WERI-Rb-1 (cell line): ENCODE data around the gene GZMA.
"Not testable (repeated sequence)": the region's sequence is repeated elsewhere in the genome, so short reads cannot be mapped to it uniquely, and the experiment has no call there.

Source experiments
- DNase-seq: peaks from one replicate; pipeline ENCODE4 v3.0.0-alpha.2; 2020
- H3K27ac ChIP-seq: fragments of 250-450 bp; sonication (Bioruptor Pico); 2 replicates; pipeline ENCODE4 v1.5.1; 2020; ENCODE audit warnings: mild to moderate bottlenecking, moderate library complexity
- H3K27me3 ChIP-seq: fragments of 250-450 bp; sonication (Bioruptor Pico); 2 replicates; pipeline ENCODE4 v1.5.1; 2021; ENCODE audit warnings: mild to moderate bottlenecking, low read depth, moderate library complexity; ENCODE audit not compliant: insufficient read depth, severe bottlenecking
- H3K36me3 ChIP-seq: fragments of 250-450 bp; sonication (Bioruptor Pico); 2 replicates; pipeline ENCODE4 v1.5.1; 2020; ENCODE audit warnings: mild to moderate bottlenecking, moderate library complexity
- H3K4me3 ChIP-seq: 2 replicates; pipeline ENCODE4 v1.5.1; 2011; ENCODE audit warnings: low read depth, mild to moderate bottlenecking, control low read depth, low read length
- H3K9me3 ChIP-seq: fragments of 250-450 bp; sonication (Bioruptor Pico); 2 replicates; pipeline ENCODE4 v1.5.1; 2021; ENCODE audit warnings: mild to moderate bottlenecking, moderate library complexity; ENCODE audit not compliant: severe bottlenecking
- TF ChIP-seq, protein P1 (sequence below): IDR thresholded peaks from 2 replicates; pipeline ENCODE4 v1.5.1; 2011; ENCODE audit warnings: low read depth, mild to moderate bottlenecking, control low read depth, inconsistent platforms, low read length

The GZMA gene

DNA sequence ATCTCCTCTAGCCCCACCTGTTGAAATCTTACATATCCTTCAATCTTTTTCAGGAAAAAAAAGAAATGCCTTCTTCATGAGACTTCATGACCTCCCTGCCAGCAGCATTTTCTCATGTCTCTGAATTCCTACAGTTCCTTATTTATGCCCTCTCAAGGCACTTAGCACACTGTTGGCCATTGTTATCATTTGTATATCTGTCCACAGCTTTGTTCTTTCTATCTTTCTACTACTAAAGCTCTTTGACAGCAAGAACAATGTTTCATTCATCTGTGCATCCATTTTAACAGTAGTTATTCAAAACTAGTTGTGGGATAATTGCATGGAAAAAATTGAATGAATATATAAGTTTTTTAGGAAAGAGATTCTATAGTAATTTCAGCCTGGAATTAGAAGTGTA, 20.9 kb upstream of the GZMA start:
- peaks cover 16% of the 10 kb centered on the region for H3K9me3 ChIP-seq
- TF ChIP-seq, protein P1, sequence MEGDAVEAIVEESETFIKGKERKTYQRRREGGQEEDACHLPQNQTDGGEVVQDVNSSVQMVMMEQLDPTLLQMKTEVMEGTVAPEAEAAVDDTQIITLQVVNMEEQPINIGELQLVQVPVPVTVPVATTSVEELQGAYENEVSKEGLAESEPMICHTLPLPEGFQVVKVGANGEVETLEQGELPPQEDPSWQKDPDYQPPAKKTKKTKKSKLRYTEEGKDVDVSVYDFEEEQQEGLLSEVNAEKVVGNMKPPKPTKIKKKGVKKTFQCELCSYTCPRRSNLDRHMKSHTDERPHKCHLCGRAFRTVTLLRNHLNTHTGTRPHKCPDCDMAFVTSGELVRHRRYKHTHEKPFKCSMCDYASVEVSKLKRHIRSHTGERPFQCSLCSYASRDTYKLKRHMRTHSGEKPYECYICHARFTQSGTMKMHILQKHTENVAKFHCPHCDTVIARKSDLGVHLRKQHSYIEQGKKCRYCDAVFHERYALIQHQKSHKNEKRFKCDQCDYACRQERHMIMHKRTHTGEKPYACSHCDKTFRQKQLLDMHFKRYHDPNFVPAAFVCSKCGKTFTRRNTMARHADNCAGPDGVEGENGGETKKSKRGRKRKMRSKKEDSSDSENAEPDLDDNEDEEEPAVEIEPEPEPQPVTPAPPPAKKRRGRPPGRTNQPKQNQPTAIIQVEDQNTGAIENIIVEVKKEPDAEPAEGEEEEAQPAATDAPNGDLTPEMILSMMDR = no peak

DNA sequence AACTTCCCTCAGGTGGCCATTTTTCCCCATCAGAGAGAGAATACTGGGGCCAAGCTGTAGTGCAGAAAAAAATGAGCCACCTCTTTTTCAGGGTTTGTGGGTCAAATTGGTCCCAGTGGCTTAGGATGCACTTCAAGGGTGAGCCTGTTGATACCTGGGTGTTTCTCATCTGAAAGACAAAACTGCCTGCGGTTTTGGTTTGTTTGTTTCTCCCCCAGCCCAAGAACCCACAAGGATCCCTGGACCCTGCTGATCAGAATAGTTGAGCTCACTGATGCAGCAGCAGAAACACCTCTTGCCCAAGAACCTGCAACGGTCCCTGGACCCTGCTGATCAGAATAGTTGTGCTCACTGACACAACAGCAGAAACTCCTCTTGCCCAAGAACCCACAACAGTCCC, 13.1 kb upstream of the GZMA start:
- H3K9me3 ChIP-seq = peaks cover 13% of the 10 kb centered on the region
- H3K27me3 ChIP-seq = peaks cover 46% of the 10 kb centered on the region
- H3K4me3 ChIP-seq, H3K27ac ChIP-seq, H3K36me3 ChIP-seq, DNase-seq: not testable (repeated sequence)

More for the DNA sequence above, 20.9 kb upstream of the GZMA start:
- H3K4me3 ChIP-seq = no peak overlapping the region
- no peak overlapping the region for H3K27ac ChIP-seq
- H3K36me3 ChIP-seq = no peaks in the 10 kb centered on the region
- no peak for DNase-seq
- peaks cover 16% of the 10 kb centered on the region for H3K27me3 ChIP-seq

DNA sequence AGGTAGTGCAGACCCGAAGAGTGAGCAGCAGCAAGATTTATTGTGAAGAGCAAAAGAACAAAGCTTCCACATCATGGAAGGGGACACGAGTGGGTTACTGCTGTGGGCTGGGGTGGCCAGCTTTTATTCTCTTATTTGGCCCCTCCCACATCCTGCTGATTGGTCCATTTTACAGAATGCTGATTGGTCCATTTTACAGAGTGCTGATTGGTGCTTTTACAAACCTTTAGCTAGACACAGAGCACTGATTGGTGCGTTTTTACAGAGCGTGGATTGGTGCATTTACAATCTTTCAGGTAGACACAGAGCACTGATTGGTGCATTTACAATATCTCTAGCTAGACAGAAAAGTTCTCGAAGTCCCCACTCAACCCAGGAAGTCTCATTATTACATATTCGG, 11.4 kb upstream of the GZMA start:
- not testable (repeated sequence) for DNase-seq, H3K36me3 ChIP-seq, H3K9me3 ChIP-seq, H3K4me3 ChIP-seq, H3K27ac ChIP-seq
- peaks cover 62% of the 10 kb centered on the region for H3K27me3 ChIP-seq

DNA sequence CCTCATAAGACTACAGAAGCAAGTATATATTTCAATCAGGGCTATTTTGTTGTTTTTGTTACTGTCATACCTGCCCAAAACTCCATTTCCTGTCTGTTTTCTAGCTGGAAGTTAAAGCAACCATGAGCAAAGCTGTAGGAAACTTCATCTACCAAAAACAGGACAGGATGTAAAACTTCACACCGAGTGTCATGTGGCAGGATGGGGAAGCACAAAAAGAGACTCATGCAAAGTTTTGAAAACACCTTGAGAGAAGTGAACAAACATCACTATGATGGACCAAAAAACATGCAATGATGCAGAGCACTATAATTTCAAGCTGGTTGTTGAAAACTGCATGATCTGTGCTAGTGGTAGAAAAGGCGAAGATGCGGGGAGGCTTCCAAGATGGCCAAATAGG, 6.3 kb upstream of the GZMA start:
- peaks cover 1% of the 10 kb centered on the region for H3K9me3 ChIP-seq
- TF ChIP-seq, protein P1 = no peak

DNA sequence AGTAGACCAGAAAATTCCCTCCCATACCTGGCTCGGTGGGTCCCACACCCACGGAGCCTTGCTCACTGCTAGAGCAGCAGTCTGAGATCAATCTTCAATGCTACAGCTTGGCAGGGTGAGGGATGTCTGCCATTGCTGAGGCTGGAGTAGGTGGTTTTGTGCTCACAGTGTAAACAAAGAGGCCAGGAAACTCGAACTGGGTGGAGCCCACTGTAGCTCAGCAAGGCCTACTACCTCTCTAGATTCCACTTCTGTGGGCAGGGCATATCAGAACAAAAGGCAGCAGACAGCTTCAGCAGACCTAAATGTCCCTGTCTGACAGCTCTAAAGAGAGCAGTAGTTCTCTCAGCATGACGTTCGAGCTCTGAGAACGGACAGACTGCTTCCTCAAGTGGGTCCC, 5.6 kb upstream of the GZMA start:
- Histone ChIP-seq H3K27me3 (peaks cover 50% of the 10 kb centered on the region), H3K4me3 (no peak overlapping the region), H3K36me3 (no peaks in the 10 kb centered on the region), H3K9me3 (no peaks in the 10 kb centered on the region), H3K27ac (no peak overlapping the region)
- no peak for DNase-seq
- TF ChIP-seq, protein P1 = no peak

More for the DNA sequence above, 6.3 kb upstream of the GZMA start:
- Histone ChIP-seq H3K27ac (no peak overlapping the region), H3K4me3 (no peak overlapping the region), H3K36me3 (no peaks in the 10 kb centered on the region), H3K27me3 (peaks cover 56% of the 10 kb centered on the region)
- no peak for DNase-seq

DNA sequence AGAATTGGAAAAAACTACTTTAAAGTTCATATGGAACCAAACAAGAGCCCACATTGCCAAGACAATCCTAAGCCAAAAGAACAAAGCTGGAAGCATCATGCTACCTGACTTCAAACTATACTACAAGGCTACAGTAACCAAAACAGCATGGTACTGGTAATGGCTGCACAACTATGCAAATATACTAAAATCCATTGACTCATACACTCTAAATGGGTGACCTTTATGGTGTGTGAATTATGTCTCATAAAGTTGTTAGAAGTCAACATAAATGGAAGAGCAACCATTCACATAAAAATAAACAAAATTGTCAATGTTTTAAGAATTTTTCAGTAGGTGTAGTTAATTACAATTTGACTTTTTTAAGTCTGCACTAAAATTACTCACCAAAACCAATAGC, 1.3 kb upstream of the GZMA start:
- not testable (repeated sequence) for H3K36me3 ChIP-seq, DNase-seq, H3K9me3 ChIP-seq, H3K4me3 ChIP-seq, H3K27ac ChIP-seq
- peaks cover 40% of the 10 kb centered on the region for H3K27me3 ChIP-seq

DNA sequence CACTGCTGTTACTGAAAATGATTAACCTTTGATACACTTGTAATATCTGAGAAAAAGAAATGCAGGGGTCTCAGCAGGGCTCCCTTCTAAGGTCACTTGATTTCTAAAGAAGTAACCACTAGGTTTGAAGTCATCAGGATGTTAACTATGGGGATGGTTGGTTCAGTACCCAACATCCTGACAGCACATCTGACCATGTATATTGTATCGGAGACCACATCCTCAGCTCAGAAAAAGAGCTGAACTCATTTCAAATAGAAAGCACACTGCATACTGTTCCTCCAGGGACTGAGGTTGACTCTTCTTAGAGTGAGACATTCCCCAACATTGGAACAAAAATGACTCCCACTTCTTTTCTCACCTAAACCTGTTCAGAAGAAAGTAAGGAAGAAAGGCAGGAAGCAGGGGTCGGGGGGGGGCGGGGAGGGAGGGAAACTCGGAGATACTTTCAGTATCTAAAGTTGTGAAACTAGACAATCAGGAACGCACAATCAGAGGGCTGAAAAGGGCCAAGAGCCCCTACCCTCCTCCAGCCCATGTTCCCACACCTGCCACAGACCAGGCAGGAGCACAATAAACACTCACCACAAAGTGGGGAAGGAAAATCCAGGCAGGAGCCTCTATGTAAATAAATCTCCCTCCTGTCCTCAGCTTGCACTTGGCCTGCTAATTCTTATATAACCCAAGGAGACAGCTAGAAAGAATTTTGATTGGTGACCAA, 730 bp upstream of the GZMA start:
- DNase-seq = no peak
- H3K27ac ChIP-seq = no peak overlapping the region
- H3K36me3 ChIP-seq = no peaks in the 10 kb centered on the region
- no peak overlapping the region for H3K4me3 ChIP-seq
- TF ChIP-seq, protein P1 = no peak
- H3K27me3 ChIP-seq = peaks cover 35% of the 10 kb centered on the region
- no peaks in the 10 kb centered on the region for H3K9me3 ChIP-seq
